Hematopoietic multipotent progenitor cell treated with erythropoietin and hydrocortisone succinate and interleukin-3 and kit ligand, for 15 days (in vitro differentiated cells): ENCODE measurements around the gene NHSL1.

Experiments used
- DNase-seq: peaks from one replicate; pipeline ENCODE4 v3.0.0-alpha.2; 2015; ENCODE audit warnings: low spot score

NHSL1 gene

DNA sequence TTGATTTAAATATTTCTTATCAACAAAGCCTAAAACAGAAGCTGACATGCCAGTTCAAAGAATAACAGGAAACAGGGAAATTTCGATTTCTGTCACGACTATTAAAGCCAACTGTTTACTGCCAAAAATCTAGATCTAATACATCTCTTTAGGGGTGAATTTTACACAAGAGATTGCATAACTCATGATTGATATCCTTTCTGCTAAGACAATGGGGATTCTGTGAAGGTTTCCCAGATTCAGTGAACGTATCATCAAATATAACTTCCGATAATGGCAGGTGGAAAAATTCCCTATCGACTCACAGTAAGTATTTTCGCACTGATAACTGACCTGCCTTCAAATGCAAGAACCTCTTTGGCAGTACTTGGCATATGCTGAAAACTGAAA, 42.9 kb downstream of the NHSL1 start:
- DNase-seq = no peak

GRCh38 chr6:138455746-138456400, 43.4 kb downstream of the NHSL1 start:
- DNase-seq = no peak

- no peak for DNase-seq
Observed at GRCh38 chr6:138454981-138455706, 44.1 kb downstream of the NHSL1 start.

- DNase-seq = no peak
Observed at GRCh38 chr6:138451043-138451442, 48.3 kb downstream of the NHSL1 start.

- no peak for DNase-seq
Observed at GRCh38 chr6:138450445-138450844, 48.8 kb downstream of the NHSL1 start.

DNA sequence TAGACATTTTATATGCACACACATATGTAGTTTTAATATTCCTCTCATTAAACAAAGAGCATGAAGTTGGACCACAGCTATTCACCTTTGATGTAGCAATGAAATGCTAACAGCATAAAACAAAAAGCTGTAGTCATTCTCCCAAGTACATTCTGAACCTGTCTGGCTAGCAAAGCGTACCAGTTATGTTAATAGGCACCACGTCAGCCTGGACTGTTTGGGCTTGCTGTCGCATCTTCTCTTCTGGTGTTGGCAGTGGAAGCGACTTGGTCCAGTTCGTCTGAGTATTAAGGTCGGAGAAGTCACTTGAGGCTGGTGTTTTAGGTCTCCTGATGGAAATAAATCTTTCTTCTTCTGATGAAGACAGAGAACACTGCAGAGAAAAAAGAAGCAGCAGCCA, 52.5 kb downstream of the NHSL1 start:
- DNase-seq = no peak

- DNase-seq = no peak
Observed at GRCh38 chr6:138443979-138444378, 55.3 kb downstream of the NHSL1 start.

- DNase-seq = no peak
Observed at GRCh38 chr6:138442663-138443062, 56.6 kb downstream of the NHSL1 start.

GRCh38 chr6:138441965-138442364, 57.3 kb downstream of the NHSL1 start:
- no peak for DNase-seq

DNA sequence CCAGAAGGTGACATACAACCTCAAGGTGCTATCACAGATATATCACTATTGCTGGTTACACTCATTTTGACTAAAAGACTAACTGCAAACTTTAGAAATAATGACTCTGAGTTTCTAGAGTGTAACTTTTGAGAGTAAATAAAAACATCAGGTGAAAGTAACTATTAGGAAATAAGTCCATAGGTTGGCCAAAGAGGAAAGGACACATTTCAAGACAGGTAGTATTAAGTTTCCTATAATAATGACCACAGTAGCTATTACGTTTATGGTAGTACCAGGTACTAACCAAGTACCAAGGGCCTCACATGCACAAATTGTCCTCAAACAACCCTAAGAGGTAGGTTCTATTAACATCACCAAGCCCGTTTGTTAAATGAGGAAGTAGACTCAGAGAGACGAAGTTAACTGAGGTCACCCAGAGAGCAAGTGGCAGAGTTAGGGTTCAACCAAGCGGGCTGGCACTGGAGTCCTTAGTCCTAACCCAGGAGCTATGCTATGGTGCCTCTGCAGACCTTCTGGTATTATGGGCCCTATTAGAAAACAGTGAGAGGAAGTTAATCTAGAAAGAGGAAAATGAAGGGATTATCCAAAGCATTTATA, 58.4 kb downstream of the NHSL1 start:
- no peak for DNase-seq

DNA sequence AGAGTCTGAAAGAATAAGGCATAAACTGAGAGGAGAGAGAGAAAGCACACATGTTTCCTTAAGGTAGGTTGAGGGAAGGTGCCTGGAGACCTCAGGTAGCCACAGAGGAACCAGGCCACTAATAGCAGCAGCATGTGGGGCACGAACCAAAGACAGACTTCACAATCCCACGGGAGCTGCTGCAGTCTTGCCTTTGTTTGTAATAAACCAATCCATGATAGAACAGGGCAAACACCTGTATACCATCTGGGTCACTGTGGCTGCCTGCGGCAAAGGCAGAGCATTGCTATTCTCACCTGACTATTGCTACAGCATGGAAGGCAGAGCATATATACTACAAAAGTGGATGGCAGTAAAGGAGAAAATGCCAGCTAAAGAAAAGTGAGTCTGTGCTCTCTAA, 59.0 kb downstream of the NHSL1 start:
- DNase-seq = no peak

DNA sequence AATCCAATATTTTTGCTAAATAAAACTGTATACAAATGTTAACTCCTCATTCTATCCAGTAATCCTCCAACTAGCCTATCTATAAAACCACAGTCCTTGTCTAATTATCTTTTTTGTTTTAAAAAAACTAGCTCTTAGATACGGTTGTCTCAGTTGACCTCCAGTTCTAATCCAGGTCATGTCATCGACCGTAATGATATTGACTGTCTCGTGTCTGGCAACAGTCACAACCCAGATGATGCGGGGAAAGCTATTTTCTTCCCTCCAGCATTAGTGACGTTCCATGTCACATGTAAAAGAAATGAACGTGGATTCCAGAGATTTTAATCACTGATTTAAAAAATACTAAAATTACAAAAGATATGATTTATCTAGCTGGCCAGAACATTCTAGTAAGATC, 59.7 kb downstream of the NHSL1 start:
- no peak for DNase-seq

DNA sequence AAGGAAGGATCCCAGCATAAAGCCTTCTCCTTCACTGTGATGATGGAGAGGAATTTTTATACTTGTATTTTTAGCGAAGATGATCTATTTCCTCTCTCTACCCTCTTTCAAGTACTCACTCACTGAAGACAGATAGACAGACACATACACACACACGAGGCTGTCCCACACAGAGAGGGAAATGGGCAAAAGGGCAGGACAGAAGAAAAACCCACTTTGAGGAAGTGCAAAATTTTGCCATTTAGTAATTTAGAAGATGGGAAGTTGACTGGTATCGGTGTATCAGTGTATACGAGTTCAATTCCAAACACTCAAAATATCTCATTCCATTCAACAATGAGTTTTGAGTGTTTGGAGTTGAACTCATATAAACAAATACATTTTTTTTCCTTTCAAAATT, 64.4 kb downstream of the NHSL1 start:
- no peak for DNase-seq

DNA sequence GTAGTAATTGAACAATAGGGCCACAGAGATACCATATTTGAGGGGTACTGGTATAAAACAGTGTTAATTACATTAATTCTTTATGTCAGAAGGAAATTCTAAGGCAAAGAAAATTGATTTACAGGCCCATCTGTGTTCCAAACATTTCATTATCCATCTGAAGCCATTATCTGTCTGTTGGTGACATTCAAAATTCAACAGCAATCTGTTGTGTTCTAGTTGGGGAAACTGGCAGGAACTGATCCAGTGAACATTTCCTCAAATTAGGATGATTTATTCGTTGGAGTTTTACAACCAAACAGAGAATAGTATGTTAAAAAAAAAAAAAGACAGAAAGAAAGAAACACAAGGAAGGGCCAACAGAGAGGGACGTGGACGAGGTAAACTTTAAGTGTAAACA, 65.2 kb downstream of the NHSL1 start:
- no peak for DNase-seq

- no peak for DNase-seq
Observed at GRCh38 chr6:138432063-138432356, 67.3 kb downstream of the NHSL1 start.

- DNase-seq = no peak
Observed at GRCh38 chr6:138431256-138432062, 67.8 kb downstream of the NHSL1 start.

DNA sequence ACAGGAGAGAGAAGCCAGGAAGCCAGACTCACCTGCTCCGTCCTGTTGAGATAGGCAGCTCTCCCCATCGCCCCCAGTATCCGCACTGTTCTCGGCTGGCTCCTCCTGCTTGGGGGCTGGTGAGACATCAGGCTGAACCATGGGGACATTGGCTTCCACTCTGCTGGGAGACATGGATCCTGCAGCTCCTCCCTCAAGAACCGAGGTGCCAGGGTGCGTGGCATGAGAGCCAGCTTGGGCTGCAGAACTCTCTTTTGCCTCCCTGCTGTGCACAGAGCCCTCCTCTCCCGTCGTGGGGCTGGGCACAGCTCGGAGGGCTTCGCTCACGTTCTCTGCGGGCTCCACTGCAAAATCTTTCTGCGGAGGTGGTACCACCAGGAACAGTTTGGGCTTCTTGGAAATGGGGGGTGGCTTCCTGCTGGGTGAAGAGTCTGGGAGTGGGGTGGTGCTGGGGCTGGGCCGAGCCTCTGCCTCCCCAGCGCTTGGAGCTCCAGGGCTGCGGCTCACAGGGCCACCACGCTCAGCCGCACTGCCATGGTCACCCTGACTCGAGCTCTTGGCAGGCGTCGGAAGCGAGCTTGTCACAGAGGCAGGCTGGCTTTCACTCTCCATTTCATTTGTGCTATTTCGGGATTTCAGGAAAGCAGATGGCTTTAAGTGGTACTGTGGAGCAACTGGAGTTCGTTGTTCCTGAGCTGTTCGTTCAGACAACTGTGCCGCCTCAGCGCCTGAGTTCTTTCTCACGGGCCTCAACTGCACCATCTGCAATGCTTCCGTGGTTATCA, 68.7 kb downstream of the NHSL1 start:
- no peak for DNase-seq

DNA sequence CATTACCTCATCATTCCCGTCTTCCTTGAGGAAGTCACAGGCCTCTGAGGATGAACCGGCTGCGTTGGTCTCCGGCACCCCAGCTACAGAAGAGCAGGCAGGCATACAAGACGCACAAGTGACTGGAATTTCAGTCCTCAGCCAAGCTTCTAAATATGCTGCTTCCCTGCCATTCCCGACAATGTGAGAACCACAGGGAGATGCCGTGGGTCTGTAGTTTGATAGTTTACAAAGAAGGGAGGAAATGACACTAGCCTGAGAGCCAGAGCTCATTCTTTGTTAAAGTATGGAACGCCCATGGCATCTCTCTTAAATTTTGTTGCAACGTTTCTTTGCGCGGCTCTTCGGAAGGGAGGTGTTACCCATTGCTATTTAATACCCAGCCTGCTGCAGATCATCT, 69.5 kb downstream of the NHSL1 start:
- no peak for DNase-seq

GRCh38 chr6:138428944-138429598, 70.2 kb downstream of the NHSL1 start:
- DNase-seq = peak; percentile 6

- DNase-seq = no peak
Observed at GRCh38 chr6:138427701-138428100, 71.6 kb downstream of the NHSL1 start.

DNA sequence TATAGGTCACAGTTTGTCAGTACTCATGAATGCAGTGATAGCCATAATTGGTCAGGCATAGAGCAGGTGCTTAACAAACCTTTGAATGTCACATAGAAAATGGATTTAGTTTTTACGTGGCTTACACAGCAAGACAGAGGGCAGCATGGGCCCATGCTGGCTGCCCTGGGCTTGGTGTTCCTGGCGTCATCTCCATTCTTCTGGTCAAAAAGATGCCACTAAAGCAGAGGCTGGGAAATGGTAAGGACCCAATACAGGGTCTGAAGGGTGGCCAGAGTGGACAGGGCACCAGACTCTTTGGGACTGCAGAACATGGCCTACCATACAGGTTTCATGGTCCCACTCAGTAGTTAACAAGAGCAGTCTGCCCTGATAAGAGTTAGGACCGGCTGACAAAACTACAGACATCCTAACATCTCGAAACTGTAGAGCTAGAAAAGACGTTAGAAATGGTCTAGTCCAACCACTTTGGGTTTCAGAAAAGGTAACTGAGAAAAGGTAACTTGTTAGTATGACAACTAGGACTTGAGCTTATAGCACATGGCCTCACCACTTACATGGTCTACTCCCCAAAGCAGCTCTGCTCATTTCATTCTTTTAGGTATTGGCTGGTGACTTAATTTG, 72.7 kb downstream of the NHSL1 start:
- DNase-seq = no peak
